Measurements from ENCODE around the gene PDCD7.

Gene PDCD7

GRCh38 chr15:65069779-65070546 lies 63.6 kb downstream of the PDCD7 start:
- H3K9me2 ChIP-seq (replicated peaks; ENCODE audit: low read depth, low read length): no peaks in the 10 kb centered on the region
- H3F3A ChIP-seq (ENCODE audit: low read depth): no peaks in the 10 kb centered on the region
- H3K9me3 ChIP-seq (ENCODE audit: insufficient read depth, low read depth, low read length): no peaks in the 10 kb centered on the region
- no peaks in the 10 kb centered on the region for H3K36me3 ChIP-seq (ENCODE audit: insufficient read depth, low read length)
- H3K79me2 ChIP-seq (ENCODE audit: insufficient read depth, low read length): no peaks in the 10 kb centered on the region
- no peak overlapping the region for H3K9ac ChIP-seq (ENCODE audit: low read depth, low read length, poor library complexity, severe bottlenecking)
- TF ChIP-seq CTCF (conservative IDR thresholded peaks at IDR 0.05; ENCODE audit: low read length) (no peak), EZH2phosphoT487 (IDR thresholded peaks at IDR 0.05; ENCODE audit: borderline replicate concordance) (no peak)
- H3K4me2 ChIP-seq (ENCODE audit: low read depth, low read length, poor library complexity, severe bottlenecking): no peak overlapping the region
- H3K4me3 ChIP-seq (ENCODE audit: low read length, poor library complexity, severe bottlenecking): no peak overlapping the region
- no peaks in the 10 kb centered on the region for H4K20me1 ChIP-seq (ENCODE audit: insufficient read depth, low read length, poor library complexity, severe bottlenecking)
- no peak overlapping the region for H2AFZ ChIP-seq (ENCODE audit: low read length)
- peaks cover 21% of the 10 kb centered on the region for H3K4me1 ChIP-seq (ENCODE audit: insufficient read depth, low read length, poor library complexity, severe bottlenecking)
- no peaks in the 10 kb centered on the region for H3K27me3 ChIP-seq (ENCODE audit: insufficient read depth, low read length, poor library complexity, severe bottlenecking)

GRCh38 chr15:65069179-65069578 lies 64.4 kb downstream of the PDCD7 start:
- H4K20me1 ChIP-seq (ENCODE audit: insufficient read depth, low read length, poor library complexity, severe bottlenecking): no peaks in the 10 kb centered on the region
- no peak overlapping the region for H3K9ac ChIP-seq (ENCODE audit: low read depth, low read length, poor library complexity, severe bottlenecking)
- no peaks in the 10 kb centered on the region for H3F3A ChIP-seq (ENCODE audit: low read depth)
- TF ChIP-seq CTCF (conservative IDR thresholded peaks at IDR 0.05; ENCODE audit: low read length) (no peak), EZH2phosphoT487 (IDR thresholded peaks at IDR 0.05; ENCODE audit: borderline replicate concordance) (no peak)
- no peaks in the 10 kb centered on the region for H3K36me3 ChIP-seq (ENCODE audit: insufficient read depth, low read length)
- no peaks in the 10 kb centered on the region for H3K9me3 ChIP-seq (ENCODE audit: insufficient read depth, low read depth, low read length)
- H3K4me1 ChIP-seq (ENCODE audit: insufficient read depth, low read length, poor library complexity, severe bottlenecking): peaks cover 21% of the 10 kb centered on the region
- no peak overlapping the region for H3K4me3 ChIP-seq (ENCODE audit: low read length, poor library complexity, severe bottlenecking)
- no peak overlapping the region for H3K4me2 ChIP-seq (ENCODE audit: low read depth, low read length, poor library complexity, severe bottlenecking)
- H3K9me2 ChIP-seq (replicated peaks; ENCODE audit: low read depth, low read length): no peaks in the 10 kb centered on the region
- no peaks in the 10 kb centered on the region for H3K27me3 ChIP-seq (ENCODE audit: insufficient read depth, low read length, poor library complexity, severe bottlenecking)
- no peak overlapping the region for H2AFZ ChIP-seq (ENCODE audit: low read length)
- H3K79me2 ChIP-seq (ENCODE audit: insufficient read depth, low read length): no peaks in the 10 kb centered on the region

GRCh38 chr15:65068403-65068788 lies 65.2 kb downstream of the PDCD7 start:
- Histone ChIP-seq H3K4me3 (ENCODE audit: low read length, poor library complexity, severe bottlenecking) (no peak overlapping the region), H3K9me2 (replicated peaks; ENCODE audit: low read depth, low read length) (no peaks in the 10 kb centered on the region), H3K27me3 (ENCODE audit: insufficient read depth, low read length, poor library complexity, severe bottlenecking) (no peaks in the 10 kb centered on the region), H3K4me2 (ENCODE audit: low read depth, low read length, poor library complexity, severe bottlenecking) (no peak overlapping the region), H3K79me2 (ENCODE audit: insufficient read depth, low read length) (no peaks in the 10 kb centered on the region), H3F3A (ENCODE audit: low read depth) (no peaks in the 10 kb centered on the region), H4K20me1 (ENCODE audit: insufficient read depth, low read length, poor library complexity, severe bottlenecking) (no peaks in the 10 kb centered on the region), H3K4me1 (ENCODE audit: insufficient read depth, low read length, poor library complexity, severe bottlenecking) (peaks cover 21% of the 10 kb centered on the region), H3K9me3 (ENCODE audit: insufficient read depth, low read depth, low read length) (no peaks in the 10 kb centered on the region), H3K36me3 (ENCODE audit: insufficient read depth, low read length) (no peaks in the 10 kb centered on the region), H2AFZ (ENCODE audit: low read length) (no peak overlapping the region), H3K9ac (ENCODE audit: low read depth, low read length, poor library complexity, severe bottlenecking) (no peak overlapping the region)
- no peak for TF ChIP-seq CTCF (conservative IDR thresholded peaks at IDR 0.05; ENCODE audit: low read length)
- no peak for TF ChIP-seq EZH2phosphoT487 (IDR thresholded peaks at IDR 0.05; ENCODE audit: borderline replicate concordance)

Measured in Loucy (cell line).